GM23338 (cell line): Measurements from ENCODE around the gene TNFAIP8L1. TPM values are rescaled to one million over a fixed set of nuclear protein-coding genes. Genes with fewer than 3 reads are reported as not detected.

ENCODE experiments used
- ATAC-seq: fragments of 200-7000 bp; cut with Tn5 transposase; 3 replicates; pipeline ENCODE4 v1.9.1; 2020
- DNase-seq: peaks from one replicate; pipeline ENCODE4 v3.0.0-alpha.2; 2015; ENCODE audit warnings: low spot score
- H2AFZ ChIP-seq: fragments of 200-600 bp; sonication (generic); 2 replicates; pipeline ENCODE4 v1.8.0; 2016; ENCODE audit warnings: antibody characterized with exemption, mild to moderate bottlenecking, moderate library complexity
- H3F3A ChIP-seq: fragments of 200-600 bp; sonication (generic); replicated peaks from 2 replicates; pipeline ENCODE4 v1.8.0; 2017; ENCODE audit warnings: antibody characterized with exemption, mixed run types, low read depth
- H3K27ac ChIP-seq: fragments of 200-600 bp; sonication (generic); 2 replicates; pipeline ENCODE4 v1.6.1; 2016; ENCODE audit warnings: low read depth
- H3K27me3 ChIP-seq: fragments of 200-600 bp; sonication (generic); 2 replicates; pipeline ENCODE4 v1.8.0; 2016; ENCODE audit warnings: mild to moderate bottlenecking, mixed run types, moderate library complexity; ENCODE audit not compliant: insufficient read depth
- H3K36me3 ChIP-seq: fragments of 200-600 bp; sonication (generic); 2 replicates; pipeline ENCODE4 v1.8.0; 2016; ENCODE audit warnings: mild to moderate bottlenecking; ENCODE audit not compliant: insufficient read depth
- H3K4me1 ChIP-seq: fragments of 200-600 bp; sonication (generic); 2 replicates; pipeline ENCODE4 v1.8.0; 2016; ENCODE audit warnings: mild to moderate bottlenecking, moderate library complexity; ENCODE audit not compliant: insufficient read depth
- H3K4me2 ChIP-seq: fragments of 200-600 bp; sonication (generic); 2 replicates; pipeline ENCODE4 v1.7.1; 2017; ENCODE audit warnings: mixed run types
- H3K4me3 ChIP-seq: fragments of 200-600 bp; sonication (generic); 2 replicates; pipeline ENCODE4 v1.6.1; 2016; ENCODE audit warnings: mixed run types
- H3K79me2 ChIP-seq: fragments of 200-600 bp; sonication (generic); replicated peaks from 2 replicates; pipeline ENCODE4 v1.8.0; 2017; ENCODE audit warnings: mild to moderate bottlenecking; ENCODE audit not compliant: insufficient read depth
- H3K9me2 ChIP-seq: fragments of 200-600 bp; sonication (generic); 2 replicates; pipeline ENCODE4 v1.8.0; 2017; ENCODE audit not compliant: insufficient read depth
- H4K20me1 ChIP-seq: fragments of 200-600 bp; sonication (generic); replicated peaks from 2 replicates; pipeline ENCODE4 v1.8.0; 2017; ENCODE audit warnings: mild to moderate bottlenecking; ENCODE audit not compliant: insufficient read depth
- H3K27ac Mint-ChIP-seq: 2 replicates; pipeline ENCODE4 v1.8.0; 2020; ENCODE audit warnings: inconsistent platforms, mild to moderate bottlenecking, moderate library complexity, mixed read lengths
- H3K27me3 Mint-ChIP-seq: 3 replicates; pipeline ENCODE4 v1.8.0; 2022; ENCODE audit warnings: low read depth, mild to moderate bottlenecking, moderate library complexity, mixed read lengths, inconsistent platforms; ENCODE audit not compliant: insufficient read depth, poor library complexity
- H3K36me3 Mint-ChIP-seq: 3 replicates; pipeline ENCODE4 v1.8.0; 2021; ENCODE audit warnings: low read depth, mild to moderate bottlenecking, inconsistent platforms, moderate library complexity, mixed read lengths
- H3K4me1 Mint-ChIP-seq: 3 replicates; pipeline ENCODE4 v1.8.0; 2020; ENCODE audit warnings: mild to moderate bottlenecking, inconsistent platforms, mixed read lengths
- H3K4me3 Mint-ChIP-seq: 3 replicates; pipeline ENCODE4 v1.8.0; 2021; ENCODE audit warnings: moderate library complexity, mild to moderate bottlenecking, inconsistent platforms, mixed read lengths
- H3K9me3 Mint-ChIP-seq: 3 replicates; pipeline ENCODE4 v1.8.0; 2020; ENCODE audit warnings: moderate library complexity, mild to moderate bottlenecking, inconsistent platforms, mixed read lengths
- EZH2 ChIP-seq: fragments of 200-600 bp; sonication (generic); IDR thresholded peaks from one replicate; pipeline ENCODE4 v1.8.0; 2017; ENCODE audit warnings: antibody characterized with exemption, mild to moderate bottlenecking, low read depth; ENCODE audit not compliant: unreplicated experiment
- EZH2phosphoT487 ChIP-seq: fragments of 200-600 bp; sonication (generic); IDR thresholded peaks from one replicate; pipeline ENCODE4 v1.8.1; 2018; ENCODE audit warnings: antibody characterized with exemption; ENCODE audit not compliant: unreplicated experiment
- JUNB ChIP-seq: IDR thresholded peaks from one replicate; pipeline ENCODE4 v1.6.1; 2016; ENCODE audit warnings: antibody characterized with exemption; ENCODE audit not compliant: unreplicated experiment
- NANOG ChIP-seq: IDR thresholded peaks from 2 replicates; pipeline ENCODE4 v1.6.1; 2016; ENCODE audit warnings: antibody characterized with exemption, borderline replicate concordance
- POLR2AphosphoS5 ChIP-seq: IDR thresholded peaks from 2 replicates; pipeline ENCODE4 v1.6.1; 2016; ENCODE audit warnings: antibody characterized with exemption, low read depth
- ZNF114 ChIP-seq: fragments of 250-450 bp; sonication (Bioruptor Pico); IDR thresholded peaks from 2 replicates; pipeline ENCODE4 v1.5.0; 2020; ENCODE audit warnings: mild to moderate bottlenecking, moderate library complexity
- polyA plus RNA-seq: library from polyadenylated mRNA; unstranded; fragments of >200 nt; fragmentation: Nextera tagmentation; extraction: Ambion mirVana; gene quantifications from 2 replicates; pipeline ENCODE4 v1.2.1, GENCODE V29; 2016
- total RNA-seq: library from RNA; depleted of rRNA; stranded (reverse); fragments of >200 nt; shearing (Covaris generic); gene quantifications from 2 replicates; pipeline ENCODE4 v1.2.3, GENCODE V29; 2014
- TF ChIP-seq, protein P1 (sequence below): fragments of 250-450 bp; sonication (Bioruptor Pico); IDR thresholded peaks from 2 replicates; pipeline ENCODE4 v1.5.0; 2020; ENCODE audit warnings: mild to moderate bottlenecking, moderate library complexity
- TF ChIP-seq, protein P2 (sequence below): IDR thresholded peaks from one replicate; pipeline ENCODE4 v1.6.1; 2018; ENCODE audit warnings: antibody characterized with exemption; ENCODE audit not compliant: unreplicated experiment

The TNFAIP8L1 gene
- total and polyA plus RNA-seq, 2 experiments from 2014 or later: 2.7 to 4.1 TPM

- Mint-ChIP-seq H3K36me3 (no peaks in the 10 kb centered on the region), H3K27ac (no peak overlapping the region), H3K4me3 (no peak overlapping the region), H3K9me3 (no peaks in the 10 kb centered on the region; the same call in 2 of the 3 replicates), H3K27me3 (peaks cover 17% of the 10 kb centered on the region), H3K4me1 (peaks cover 12% of the 10 kb centered on the region)
- Histone ChIP-seq H3K4me3 (no peak overlapping the region), H3K27ac (no peak overlapping the region), H3K79me2 (no peaks in the 10 kb centered on the region), H3K27me3 (peaks cover 3% of the 10 kb centered on the region; the same call in 1 of the 2 replicates), H3K4me1 (peaks cover 8% of the 10 kb centered on the region; the same call in 1 of the 2 replicates), H3F3A (no peaks in the 10 kb centered on the region), H4K20me1 (no peaks in the 10 kb centered on the region), H3K9me2 (no peaks in the 10 kb centered on the region), H2AFZ (no peak overlapping the region), H3K36me3 (no peaks in the 10 kb centered on the region), H3K4me2 (no peak overlapping the region)
- TF ChIP-seq JUNB (no peak), NANOG (no peak), EZH2phosphoT487 (no peak), POLR2AphosphoS5 (no peak), EZH2 (no peak), ZNF114 (no peak)
- TF ChIP-seq, protein P1, sequence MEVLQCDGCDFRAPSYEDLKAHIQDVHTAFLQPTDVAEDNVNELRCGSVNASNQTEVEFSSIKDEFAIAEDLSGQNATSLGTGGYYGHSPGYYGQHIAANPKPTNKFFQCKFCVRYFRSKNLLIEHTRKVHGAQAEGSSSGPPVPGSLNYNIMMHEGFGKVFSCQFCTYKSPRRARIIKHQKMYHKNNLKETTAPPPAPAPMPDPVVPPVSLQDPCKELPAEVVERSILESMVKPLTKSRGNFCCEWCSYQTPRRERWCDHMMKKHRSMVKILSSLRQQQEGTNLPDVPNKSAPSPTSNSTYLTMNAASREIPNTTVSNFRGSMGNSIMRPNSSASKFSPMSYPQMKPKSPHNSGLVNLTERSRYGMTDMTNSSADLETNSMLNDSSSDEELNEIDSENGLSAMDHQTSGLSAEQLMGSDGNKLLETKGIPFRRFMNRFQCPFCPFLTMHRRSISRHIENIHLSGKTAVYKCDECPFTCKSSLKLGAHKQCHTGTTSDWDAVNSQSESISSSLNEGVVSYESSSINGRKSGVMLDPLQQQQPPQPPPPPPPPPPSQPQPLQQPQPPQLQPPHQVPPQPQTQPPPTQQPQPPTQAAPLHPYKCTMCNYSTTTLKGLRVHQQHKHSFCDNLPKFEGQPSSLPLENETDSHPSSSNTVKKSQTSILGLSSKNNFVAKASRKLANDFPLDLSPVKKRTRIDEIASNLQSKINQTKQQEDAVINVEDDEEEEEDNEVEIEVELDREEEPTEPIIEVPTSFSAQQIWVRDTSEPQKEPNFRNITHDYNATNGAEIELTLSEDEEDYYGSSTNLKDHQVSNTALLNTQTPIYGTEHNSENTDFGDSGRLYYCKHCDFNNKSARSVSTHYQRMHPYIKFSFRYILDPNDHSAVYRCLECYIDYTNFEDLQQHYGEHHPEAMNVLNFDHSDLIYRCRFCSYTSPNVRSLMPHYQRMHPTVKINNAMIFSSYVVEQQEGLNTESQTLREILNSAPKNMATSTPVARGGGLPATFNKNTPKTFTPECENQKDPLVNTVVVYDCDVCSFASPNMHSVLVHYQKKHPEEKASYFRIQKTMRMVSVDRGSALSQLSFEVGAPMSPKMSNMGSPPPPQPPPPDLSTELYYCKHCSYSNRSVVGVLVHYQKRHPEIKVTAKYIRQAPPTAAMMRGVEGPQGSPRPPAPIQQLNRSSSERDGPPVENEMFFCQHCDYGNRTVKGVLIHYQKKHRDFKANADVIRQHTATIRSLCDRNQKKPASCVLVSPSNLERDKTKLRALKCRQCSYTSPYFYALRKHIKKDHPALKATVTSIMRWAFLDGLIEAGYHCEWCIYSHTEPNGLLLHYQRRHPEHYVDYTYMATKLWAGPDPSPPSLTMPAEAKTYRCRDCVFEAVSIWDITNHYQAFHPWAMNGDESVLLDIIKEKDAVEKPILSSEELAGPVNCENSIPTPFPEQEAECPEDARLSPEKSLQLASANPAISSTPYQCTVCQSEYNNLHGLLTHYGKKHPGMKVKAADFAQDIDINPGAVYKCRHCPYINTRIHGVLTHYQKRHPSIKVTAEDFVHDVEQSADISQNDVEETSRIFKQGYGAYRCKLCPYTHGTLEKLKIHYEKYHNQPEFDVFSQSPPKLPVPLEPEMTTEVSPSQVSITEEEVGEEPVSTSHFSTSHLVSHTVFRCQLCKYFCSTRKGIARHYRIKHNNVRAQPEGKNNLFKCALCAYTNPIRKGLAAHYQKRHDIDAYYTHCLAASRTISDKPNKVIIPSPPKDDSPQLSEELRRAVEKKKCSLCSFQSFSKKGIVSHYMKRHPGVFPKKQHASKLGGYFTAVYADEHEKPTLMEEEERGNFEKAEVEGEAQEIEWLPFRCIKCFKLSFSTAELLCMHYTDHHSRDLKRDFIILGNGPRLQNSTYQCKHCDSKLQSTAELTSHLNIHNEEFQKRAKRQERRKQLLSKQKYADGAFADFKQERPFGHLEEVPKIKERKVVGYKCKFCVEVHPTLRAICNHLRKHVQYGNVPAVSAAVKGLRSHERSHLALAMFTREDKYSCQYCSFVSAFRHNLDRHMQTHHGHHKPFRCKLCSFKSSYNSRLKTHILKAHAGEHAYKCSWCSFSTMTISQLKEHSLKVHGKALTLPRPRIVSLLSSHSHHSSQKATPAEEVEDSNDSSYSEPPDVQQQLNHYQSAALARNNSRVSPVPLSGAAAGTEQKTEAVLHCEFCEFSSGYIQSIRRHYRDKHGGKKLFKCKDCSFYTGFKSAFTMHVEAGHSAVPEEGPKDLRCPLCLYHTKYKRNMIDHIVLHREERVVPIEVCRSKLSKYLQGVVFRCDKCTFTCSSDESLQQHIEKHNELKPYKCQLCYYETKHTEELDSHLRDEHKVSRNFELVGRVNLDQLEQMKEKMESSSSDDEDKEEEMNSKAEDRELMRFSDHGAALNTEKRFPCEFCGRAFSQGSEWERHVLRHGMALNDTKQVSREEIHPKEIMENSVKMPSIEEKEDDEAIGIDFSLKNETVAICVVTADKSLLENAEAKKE (CRISPR knock-in tag): no peak
- TF ChIP-seq, protein P2, sequence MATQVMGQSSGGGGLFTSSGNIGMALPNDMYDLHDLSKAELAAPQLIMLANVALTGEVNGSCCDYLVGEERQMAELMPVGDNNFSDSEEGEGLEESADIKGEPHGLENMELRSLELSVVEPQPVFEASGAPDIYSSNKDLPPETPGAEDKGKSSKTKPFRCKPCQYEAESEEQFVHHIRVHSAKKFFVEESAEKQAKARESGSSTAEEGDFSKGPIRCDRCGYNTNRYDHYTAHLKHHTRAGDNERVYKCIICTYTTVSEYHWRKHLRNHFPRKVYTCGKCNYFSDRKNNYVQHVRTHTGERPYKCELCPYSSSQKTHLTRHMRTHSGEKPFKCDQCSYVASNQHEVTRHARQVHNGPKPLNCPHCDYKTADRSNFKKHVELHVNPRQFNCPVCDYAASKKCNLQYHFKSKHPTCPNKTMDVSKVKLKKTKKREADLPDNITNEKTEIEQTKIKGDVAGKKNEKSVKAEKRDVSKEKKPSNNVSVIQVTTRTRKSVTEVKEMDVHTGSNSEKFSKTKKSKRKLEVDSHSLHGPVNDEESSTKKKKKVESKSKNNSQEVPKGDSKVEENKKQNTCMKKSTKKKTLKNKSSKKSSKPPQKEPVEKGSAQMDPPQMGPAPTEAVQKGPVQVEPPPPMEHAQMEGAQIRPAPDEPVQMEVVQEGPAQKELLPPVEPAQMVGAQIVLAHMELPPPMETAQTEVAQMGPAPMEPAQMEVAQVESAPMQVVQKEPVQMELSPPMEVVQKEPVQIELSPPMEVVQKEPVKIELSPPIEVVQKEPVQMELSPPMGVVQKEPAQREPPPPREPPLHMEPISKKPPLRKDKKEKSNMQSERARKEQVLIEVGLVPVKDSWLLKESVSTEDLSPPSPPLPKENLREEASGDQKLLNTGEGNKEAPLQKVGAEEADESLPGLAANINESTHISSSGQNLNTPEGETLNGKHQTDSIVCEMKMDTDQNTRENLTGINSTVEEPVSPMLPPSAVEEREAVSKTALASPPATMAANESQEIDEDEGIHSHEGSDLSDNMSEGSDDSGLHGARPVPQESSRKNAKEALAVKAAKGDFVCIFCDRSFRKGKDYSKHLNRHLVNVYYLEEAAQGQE: no peak
- DNase-seq (no peak), ATAC-seq (no peak)
Measured at GRCh38 chr19:4613254-4613751, 26.0 kb upstream of the TNFAIP8L1 start.
